ENCODE data around the gene PIGU. TPM values are rescaled to one million over a fixed set of nuclear protein-coding genes. Genes with fewer than 3 reads are reported as not detected.

PIGU gene
- total and polyA plus RNA-seq, 9 of the 15 experiments (the other 6 are each of a cell fraction or from before 2014, with no cell fraction given), result 6.5 to 100 (median 28.1) TPM

DNA sequence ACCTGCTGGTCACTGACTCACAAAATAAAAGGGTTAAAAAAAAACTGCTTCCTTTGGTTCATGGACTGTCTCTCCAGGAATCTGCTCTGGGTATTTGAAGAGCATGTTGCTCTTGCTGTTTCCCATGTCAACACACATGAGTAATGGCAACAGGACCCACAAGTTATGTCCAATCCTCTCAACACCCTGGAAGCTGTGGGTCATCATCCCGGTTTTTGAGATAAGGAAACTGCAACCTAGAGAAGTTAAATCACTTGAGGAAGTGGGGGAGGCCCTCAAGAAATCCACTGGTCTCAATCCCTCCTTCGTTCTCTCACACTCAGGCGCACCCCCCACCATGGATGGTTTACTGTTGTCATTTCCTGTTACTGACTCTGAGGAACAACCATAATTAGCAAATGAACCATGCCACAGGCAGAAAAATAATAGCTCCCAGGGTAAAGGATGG lies 106.0 kb downstream of the PIGU start (continued):
- TF ChIP-seq ATF3 (IDR thresholded peaks at IDR 0.05), result peak; percentile 66
- TF ChIP-seq ATF3 (CRISPR knock-in tag; conservative IDR thresholded peaks at IDR 0.05), result no peak
- no peak for TF ChIP-seq KAT7 (CRISPR knock-in tag; IDR thresholded peaks at IDR 0.05; ENCODE audit: borderline replicate concordance)
- TF ChIP-seq RNF2 (IDR thresholded peaks at IDR 0.05), result peak; percentile 18; the same call in 1 of the 2 replicates
- TF ChIP-seq ATF2 (CRISPR knock-in tag; IDR thresholded peaks at IDR 0.05), result no peak
- no peak for TF ChIP-seq ZNF785 (CRISPR knock-in tag; IDR thresholded peaks at IDR 0.05)
- TF ChIP-seq GATA2 (CRISPR knock-in tag; IDR thresholded peaks at IDR 0.05), result no peak
- TF ChIP-seq CSDE1 (IDR thresholded peaks at IDR 0.05), result no peak
- TF ChIP-seq MEF2D (tag; conservative IDR thresholded peaks at IDR 0.05; ENCODE audit: low read depth), result no peak
- TF ChIP-seq BRF1 (IDR thresholded peaks at IDR 0.05; ENCODE audit: borderline replicate concordance, extremely low read depth, insufficient read length), result no peak
- peak; percentile 52 for TF ChIP-seq ZNF384 (IDR thresholded peaks at IDR 0.05; ENCODE audit: low read depth, low read length)
- TF ChIP-seq ZNF76 (CRISPR knock-in tag; IDR thresholded peaks at IDR 0.05; ENCODE audit: borderline replicate concordance), result no peak
- TF ChIP-seq CREB1 (IDR thresholded peaks at IDR 0.05), result no peak
- TF ChIP-seq CREB1 (CRISPR knock-in tag; IDR thresholded peaks at IDR 0.05), result no peak
- TF ChIP-seq ZNF696 (CRISPR knock-in tag; conservative IDR thresholded peaks at IDR 0.05), result no peak
- no peak for TF ChIP-seq SRSF9 (IDR thresholded peaks at IDR 0.05; ENCODE audit: borderline replicate concordance, low read depth, low read length)
- TF ChIP-seq, protein P1, sequence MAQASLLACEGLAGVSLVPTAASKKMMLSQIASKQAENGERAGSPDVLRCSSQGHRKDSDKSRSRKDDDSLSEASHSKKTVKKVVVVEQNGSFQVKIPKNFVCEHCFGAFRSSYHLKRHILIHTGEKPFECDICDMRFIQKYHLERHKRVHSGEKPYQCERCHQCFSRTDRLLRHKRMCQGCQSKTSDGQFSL (CRISPR knock-in tag; IDR thresholded peaks at IDR 0.05), result peak; percentile 80
- TF ChIP-seq, protein P1 (tag; IDR thresholded peaks at IDR 0.05), result 0 out of 4 replicates have a peak, but pooled peaks of 1 of the 2 experiments have one; percentile 28
- TF ChIP-seq ZNF41 (CRISPR knock-in tag; conservative IDR thresholded peaks at IDR 0.05), result no peak
- TF ChIP-seq ZNF589 (CRISPR knock-in tag; IDR thresholded peaks at IDR 0.05; ENCODE audit: low read depth), result peak; percentile 35; the same call in 1 of the 2 replicates
- TF ChIP-seq ZNF121 (CRISPR knock-in tag; conservative IDR thresholded peaks at IDR 0.05), result no peak
- TF ChIP-seq KAT8 (IDR thresholded peaks at IDR 0.05; ENCODE audit: low read depth), result no peak
- 0 out of 2 replicates have a peak, but pooled peaks have one; percentile 30 for TF ChIP-seq EP400 (IDR thresholded peaks at IDR 0.05)
- TF ChIP-seq, protein P2, sequence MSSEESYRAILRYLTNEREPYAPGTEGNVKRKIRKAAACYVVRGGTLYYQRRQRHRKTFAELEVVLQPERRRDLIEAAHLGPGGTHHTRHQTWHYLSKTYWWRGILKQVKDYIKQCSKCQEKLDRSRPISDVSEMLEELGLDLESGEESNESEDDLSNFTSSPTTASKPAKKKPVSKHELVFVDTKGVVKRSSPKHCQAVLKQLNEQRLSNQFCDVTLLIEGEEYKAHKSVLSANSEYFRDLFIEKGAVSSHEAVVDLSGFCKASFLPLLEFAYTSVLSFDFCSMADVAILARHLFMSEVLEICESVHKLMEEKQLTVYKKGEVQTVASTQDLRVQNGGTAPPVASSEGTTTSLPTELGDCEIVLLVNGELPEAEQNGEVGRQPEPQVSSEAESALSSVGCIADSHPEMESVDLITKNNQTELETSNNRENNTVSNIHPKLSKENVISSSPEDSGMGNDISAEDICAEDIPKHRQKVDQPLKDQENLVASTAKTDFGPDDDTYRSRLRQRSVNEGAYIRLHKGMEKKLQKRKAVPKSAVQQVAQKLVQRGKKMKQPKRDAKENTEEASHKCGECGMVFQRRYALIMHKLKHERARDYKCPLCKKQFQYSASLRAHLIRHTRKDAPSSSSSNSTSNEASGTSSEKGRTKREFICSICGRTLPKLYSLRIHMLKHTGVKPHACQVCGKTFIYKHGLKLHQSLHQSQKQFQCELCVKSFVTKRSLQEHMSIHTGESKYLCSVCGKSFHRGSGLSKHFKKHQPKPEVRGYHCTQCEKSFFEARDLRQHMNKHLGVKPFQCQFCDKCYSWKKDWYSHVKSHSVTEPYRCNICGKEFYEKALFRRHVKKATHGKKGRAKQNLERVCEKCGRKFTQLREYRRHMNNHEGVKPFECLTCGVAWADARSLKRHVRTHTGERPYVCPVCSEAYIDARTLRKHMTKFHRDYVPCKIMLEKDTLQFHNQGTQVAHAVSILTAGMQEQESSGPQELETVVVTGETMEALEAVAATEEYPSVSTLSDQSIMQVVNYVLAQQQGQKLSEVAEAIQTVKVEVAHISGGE (CRISPR knock-in tag; IDR thresholded peaks at IDR 0.05), result no peak

Measured in K562 (cell line).